C4-2B (cell line): ENCODE measurements around the gene VEPH1.

Source experiments
- CTCF ChIP-seq: fragments of 450-650 bp; conservative IDR thresholded peaks from 2 replicates; pipeline ENCODE4 v1.5.1; 2017; ENCODE audit warnings: mild to moderate bottlenecking
- ZFX ChIP-seq: fragments of 450-650 bp; IDR thresholded peaks from 2 replicates; pipeline ENCODE4 v1.6.1; 2017

GRCh38 chr3:157387708-157388435 is 115.3 kb downstream of the VEPH1 start:
- no peak for TF ChIP-seq CTCF
- no peak for TF ChIP-seq ZFX
